CD4-positive, alpha-beta T cell treated with Interferon gamma for 1 hour (primary cell): ENCODE data around the gene C18orf32.
A peak's percentile ranks its signal among the peaks of the same experiment; 100 is the strongest.
"Not testable (repeated sequence)": the region's sequence is repeated elsewhere in the genome, so short reads cannot be mapped to it uniquely, and the experiment has no call there.

ENCODE experiments used
- DNase-seq: peaks from one replicate; pipeline ENCODE4 v3.0.0-alpha.2; 2020

Gene C18orf32

DNA sequence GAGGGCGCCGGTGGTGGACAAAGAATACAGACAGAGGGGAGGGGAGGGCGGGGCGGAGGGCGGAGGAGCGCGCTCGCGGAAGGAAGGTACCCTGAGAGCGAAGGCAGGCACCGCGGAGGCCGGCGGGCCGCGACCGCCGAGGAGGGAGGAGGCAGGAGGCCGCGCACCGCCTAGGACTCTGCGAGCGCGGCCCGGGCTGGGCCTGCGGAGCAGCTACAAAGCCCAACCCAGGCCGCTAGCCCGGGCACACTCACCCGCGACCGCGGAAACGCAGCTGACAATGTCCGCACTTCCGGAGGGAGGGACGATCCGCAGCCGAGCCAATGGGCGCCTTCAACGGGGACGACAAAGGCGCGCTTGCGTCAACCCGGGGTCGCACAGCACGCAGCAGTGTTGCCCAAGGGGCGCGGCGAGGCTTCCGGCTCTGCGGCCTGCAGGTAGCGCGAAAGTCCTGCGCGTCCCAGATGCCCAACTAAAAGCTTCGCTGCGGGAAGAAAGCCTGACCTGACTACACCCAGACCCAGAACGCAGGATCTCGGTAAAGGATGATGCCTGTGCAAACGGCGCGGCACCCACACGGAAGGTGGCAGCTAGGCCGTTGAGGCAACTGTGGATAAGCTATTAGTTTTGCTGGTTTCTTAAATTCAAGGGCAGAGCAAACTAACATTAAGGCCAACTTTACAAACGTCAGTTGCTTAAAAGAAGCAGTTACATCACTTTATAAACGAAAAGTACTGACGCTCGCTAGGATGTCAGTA, at the start of gene C18orf32:
TSS of gene C18orf32 (minus strand) at position 282 of the 758 bp plus-strand sequence. CDS start 3,486 bp downstream, outside the sequence.
- peak; percentile 91 for DNase-seq

GRCh38 chr18:49534846-49535601, 48.0 kb upstream of the C18orf32 start:
- no peak for DNase-seq

GRCh38 chr18:49531678-49532153, 44.7 kb upstream of the C18orf32 start:
- no peak for DNase-seq

DNA sequence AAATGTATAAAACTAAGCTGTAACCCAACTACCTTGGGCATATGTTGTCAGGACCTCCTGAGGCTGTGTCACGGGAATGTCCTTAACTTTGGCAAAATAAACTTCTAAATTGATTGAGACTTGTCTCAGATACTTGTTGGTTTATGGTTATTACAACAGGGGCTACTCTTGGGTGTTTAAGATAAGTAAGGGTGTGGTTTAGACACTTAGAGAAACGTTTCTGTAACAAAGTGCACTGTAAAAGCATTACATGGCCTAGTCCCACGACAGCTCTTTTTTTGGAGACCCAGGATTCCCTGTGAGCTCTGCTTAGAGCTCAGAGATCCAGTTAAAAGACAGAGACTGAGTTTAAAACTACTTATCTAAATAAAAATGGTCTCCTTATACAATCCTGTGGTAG, 42.6 kb upstream of the C18orf32 start:
- no peak for DNase-seq

DNA sequence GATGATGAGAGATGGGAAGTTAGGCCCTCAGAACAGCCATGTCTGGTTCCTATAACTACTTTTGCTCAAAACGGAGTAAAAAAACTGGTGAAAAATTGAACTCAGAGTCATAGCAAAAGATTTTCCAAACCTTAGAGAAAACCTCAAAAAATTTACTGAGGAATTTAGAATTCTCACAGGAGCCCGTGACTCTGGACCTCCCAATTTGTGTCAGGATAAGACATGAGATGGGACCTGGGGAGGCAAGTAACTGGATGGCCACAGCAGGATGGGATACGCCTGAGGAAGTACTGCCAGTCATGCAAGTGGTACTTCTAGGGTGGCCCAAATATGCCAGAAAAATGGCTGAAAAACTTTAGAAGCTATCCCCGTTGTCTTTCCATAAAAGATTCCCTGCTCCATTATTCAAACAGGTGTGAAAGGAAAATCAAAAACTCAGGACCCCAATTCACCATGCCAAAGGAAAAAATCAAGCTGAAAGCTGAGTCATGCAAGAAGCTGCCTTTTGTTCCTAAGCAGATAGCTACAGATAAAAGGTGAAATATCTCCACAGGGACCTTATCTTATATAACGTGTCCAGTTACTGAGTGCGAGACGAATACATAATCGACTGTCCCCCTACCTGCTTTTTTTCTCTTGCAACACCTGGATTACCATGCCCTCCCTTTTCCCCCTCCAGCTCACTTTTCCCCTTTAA, 40.7 kb upstream of the C18orf32 start:
- DNase-seq, result no peak

GRCh38 chr18:49525981-49526380, 38.9 kb upstream of the C18orf32 start:
- no peak for DNase-seq

DNA sequence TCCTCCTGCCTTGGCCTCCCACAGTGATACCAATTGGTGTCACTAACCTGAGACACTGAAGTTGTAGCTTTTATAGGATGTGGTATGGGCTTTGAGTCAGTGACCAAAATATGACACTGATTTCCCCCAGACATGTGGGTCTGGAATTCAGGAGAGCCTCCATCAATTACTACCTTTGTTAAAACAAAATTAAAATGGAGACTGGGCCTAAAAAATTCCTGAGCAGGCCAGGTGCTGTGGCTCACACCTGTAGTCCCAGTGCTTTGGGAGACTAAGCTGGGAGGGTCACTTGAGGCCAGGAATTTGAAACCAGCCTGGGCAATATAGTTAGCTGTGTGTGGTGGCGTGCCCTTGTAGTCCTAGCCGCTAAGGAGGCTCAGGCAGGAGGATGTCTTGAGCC, 37.9 kb upstream of the C18orf32 start:
- DNase-seq, result no peak

GRCh38 chr18:49524349-49524748, 37.3 kb upstream of the C18orf32 start:
- DNase-seq, result no peak

- not testable (repeated sequence) for DNase-seq
Observed at GRCh38 chr18:49523580-49524093, 36.6 kb upstream of the C18orf32 start.

DNA sequence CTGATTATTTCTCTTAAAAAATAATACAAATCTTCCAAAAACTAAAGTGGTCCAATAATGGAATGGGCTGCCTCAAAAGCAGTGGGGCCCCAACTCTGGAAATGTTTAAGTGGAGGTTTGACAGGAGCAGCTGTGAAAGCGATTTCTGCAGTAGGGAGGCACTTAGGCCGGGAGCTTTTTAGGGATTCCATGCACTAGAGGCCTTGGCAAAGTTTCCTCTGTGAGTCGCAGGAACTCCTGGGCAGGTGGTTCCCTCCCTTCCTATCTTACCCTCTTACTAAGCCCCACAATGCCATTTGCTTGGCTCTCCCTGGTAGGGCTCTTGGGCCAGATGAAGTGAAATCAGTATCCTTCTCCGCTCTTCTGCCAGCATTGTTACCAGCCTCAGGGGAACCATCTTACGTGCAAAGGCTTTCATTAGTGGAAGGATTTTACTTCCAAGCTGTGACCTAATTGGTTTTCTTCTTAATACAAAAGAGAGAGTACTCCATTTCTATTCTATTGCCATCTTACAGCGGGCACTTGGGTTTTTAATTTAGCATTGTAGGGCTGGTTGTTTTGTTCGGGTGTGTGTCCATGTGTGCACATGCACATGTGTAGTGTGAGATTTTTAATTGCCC, 34.3 kb upstream of the C18orf32 start:
- no peak for DNase-seq

DNA sequence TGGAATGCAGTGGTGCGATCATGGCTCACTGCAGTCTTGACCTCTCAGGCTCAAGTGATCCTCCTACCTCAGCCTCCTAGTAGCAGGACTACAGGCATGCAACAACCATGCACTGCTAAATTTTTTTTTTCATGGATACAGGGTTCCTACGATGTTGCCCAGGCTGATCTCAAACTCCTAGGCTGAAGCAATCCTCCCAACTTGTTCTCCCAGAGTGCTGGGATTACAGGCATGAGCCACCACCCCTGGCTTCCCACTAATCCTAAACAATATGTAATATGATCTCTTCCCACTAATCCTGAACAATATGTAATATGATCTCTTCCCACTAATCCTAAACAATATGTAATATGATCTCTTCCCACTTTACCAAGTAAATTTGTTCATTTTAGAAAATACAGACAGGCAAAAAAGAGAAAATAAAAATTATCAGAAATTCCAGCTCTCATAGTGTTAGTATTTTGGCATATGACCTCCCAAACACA, 33.7 kb upstream of the C18orf32 start:
- DNase-seq, result no peak

GRCh38 chr18:49519101-49519971, 32.3 kb upstream of the C18orf32 start:
- DNase-seq, result no peak

GRCh38 chr18:49517483-49517882, 30.4 kb upstream of the C18orf32 start:
- no peak for DNase-seq

GRCh38 chr18:49515516-49515915, 28.5 kb upstream of the C18orf32 start:
- DNase-seq, result no peak

GRCh38 chr18:49515003-49515402, 28.0 kb upstream of the C18orf32 start:
- not testable (repeated sequence) for DNase-seq

DNA sequence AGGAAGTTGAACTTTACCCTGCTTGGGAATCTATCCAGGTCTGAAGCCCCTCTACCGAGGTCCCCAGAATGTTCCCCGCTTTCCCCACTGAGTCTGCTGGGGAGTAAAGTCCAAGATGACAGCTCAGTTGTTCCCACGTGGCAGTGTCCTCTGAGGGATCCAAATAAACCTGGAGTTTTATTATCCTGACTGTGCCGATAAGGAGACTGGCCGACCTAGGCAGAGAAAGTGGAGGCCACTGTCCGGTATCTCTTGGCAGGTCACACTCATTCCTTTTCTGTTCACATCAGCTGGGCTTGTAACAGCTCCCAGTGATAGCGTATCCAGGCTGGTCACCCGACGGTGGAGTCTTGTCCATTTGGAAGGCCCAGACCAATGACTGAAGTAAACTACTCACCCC, 27.5 kb upstream of the C18orf32 start:
- DNase-seq, result no peak

- DNase-seq, result not testable (repeated sequence)
Observed at GRCh38 chr18:49512876-49513275, 25.8 kb upstream of the C18orf32 start.

DNA sequence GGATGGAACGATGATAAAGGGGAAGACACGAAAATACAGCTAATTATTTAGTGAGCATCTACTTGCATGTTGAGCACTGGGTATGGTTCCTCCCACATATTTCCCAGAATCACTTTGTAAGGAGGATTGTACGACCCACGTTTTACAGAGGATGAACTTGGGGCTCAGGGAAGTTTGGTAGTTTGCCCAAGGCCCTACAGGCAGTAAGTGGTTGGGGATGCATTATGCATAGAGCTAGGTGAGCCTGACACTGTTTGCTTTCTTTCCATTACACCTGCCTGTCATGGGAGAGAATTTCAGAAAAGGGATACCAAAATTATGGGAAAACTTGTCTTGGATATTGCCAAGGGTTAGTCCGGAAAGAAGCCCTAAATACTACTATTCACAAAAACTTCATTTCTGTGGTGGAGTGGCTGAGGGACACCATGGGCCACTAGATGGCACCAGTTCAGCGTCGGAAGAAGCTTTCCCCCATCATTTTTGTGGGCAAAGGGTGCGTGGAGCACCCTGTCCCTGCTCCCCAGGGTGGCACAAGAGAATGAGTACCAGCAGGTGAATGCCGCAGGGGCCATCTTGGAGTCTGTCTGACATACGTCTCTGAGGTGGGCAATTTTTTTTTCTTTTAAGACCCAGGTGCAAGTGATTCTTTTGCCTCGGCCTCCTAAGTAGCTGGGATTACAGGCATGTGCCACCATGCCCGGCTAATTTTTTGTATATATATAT, 23.5 kb upstream of the C18orf32 start:
- DNase-seq, result peak; percentile 43

DNA sequence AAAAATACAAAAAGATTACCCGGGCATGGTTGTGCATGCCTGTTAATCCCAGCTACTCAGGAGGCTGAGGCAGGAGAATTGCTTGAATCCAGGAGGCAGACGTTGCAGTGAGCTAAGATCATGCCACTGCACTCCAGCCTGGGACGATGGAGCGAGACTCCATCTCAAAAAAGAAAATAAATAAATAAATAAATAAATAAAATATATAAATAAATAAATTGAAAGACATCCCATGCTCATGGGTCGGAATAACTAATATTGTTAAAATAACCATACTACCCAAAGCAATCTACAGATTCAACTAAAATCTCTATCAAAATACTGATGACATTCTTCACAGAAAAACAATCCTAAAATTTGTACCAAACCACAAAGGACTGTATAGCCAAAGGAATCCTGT, 19.4 kb upstream of the C18orf32 start:
- DNase-seq, result not testable (repeated sequence)

DNA sequence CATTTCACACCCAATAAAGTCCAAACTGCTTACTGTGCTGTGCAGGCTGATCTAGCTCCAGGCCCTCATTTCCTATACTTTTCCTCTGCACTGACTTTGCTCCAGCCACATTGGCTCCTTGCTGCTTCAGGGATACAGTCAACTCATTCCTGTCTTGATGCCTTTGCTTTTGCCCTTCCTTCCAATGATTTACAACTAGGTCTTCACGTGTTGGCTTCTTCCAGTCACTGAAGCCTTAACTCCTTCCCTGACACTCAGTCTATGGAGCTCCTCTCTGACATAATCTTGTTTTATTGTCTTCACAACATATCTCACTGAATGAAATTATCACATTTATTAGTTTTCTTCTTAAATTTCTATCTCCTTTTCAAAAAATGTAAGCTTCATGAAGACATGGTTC, 16.9 kb upstream of the C18orf32 start:
- DNase-seq, result no peak
